ENCODE data around the gene TSPAN17.

TSPAN17 gene

GRCh38 chr5:176628406-176629228 lies 18.7 kb upstream of the TSPAN17 start:
- FAIRE-seq (no peak), DNase-seq (ENCODE audit: insufficient read length, low spot score) (no peak)
- no peak for TF ChIP-seq CTCF (IDR thresholded peaks at IDR 0.05; ENCODE audit: insufficient read depth, missing control alignments)

GRCh38 chr5:176629317-176629852 lies 17.9 kb upstream of the TSPAN17 start:
- DNase-seq (ENCODE audit: insufficient read length, low spot score) (no peak), FAIRE-seq (no peak)

GRCh38 chr5:176629853-176630680 lies 17.2 kb upstream of the TSPAN17 start, which contains the start of the genes EIF4E1B and SNCB:
TSS of gene EIF4E1B (plus strand) at chr5:176630675. CDS start at chr5:176642788, 12,113 bp downstream.
TSS of gene SNCB (minus strand) at chr5:176630534. CDS start at chr5:176629654, 880 bp downstream.
- no peak for FAIRE-seq
- TF ChIP-seq CTCF (IDR thresholded peaks at IDR 0.05; ENCODE audit: insufficient read depth, missing control alignments) = peak; percentile 2
- DNase-seq (ENCODE audit: insufficient read length, low spot score) = peak; percentile 89

More at GRCh38 chr5:176629317-176629852, 17.9 kb upstream of the TSPAN17 start:
- no peak for TF ChIP-seq CTCF (IDR thresholded peaks at IDR 0.05; ENCODE audit: insufficient read depth, missing control alignments)

GRCh38 chr5:176630681-176631222 lies 16.5 kb upstream of the TSPAN17 start:
- TF ChIP-seq CTCF (IDR thresholded peaks at IDR 0.05; ENCODE audit: insufficient read depth, missing control alignments) = no peak
- FAIRE-seq = no peak
- no peak for DNase-seq (ENCODE audit: insufficient read length, low spot score)

- FAIRE-seq (no peak), DNase-seq (ENCODE audit: insufficient read length, low spot score) (no peak)
- no peak for TF ChIP-seq CTCF (IDR thresholded peaks at IDR 0.05; ENCODE audit: insufficient read depth, missing control alignments)
These were observed 15.7 kb upstream of the TSPAN17 start for GRCh38 chr5:176631383-176632200.

- TF ChIP-seq CTCF (IDR thresholded peaks at IDR 0.05; ENCODE audit: insufficient read depth, missing control alignments) = no peak
- no peak for DNase-seq (ENCODE audit: insufficient read length, low spot score)
- FAIRE-seq = no peak
These were observed 14.5 kb upstream of the TSPAN17 start for GRCh38 chr5:176632745-176633144.
